Measurements from ENCODE around the gene RPS6KL1.

Gene RPS6KL1

GRCh38 chr14:74956280-74957072 is 33.4 kb upstream of the RPS6KL1 start:
- H3K27ac ChIP-seq (ENCODE audit: low read depth, low read length): no peak overlapping the region
- no peaks in the 10 kb centered on the region for H3K36me3 ChIP-seq (ENCODE audit: control insufficient read depth, insufficient read depth, low read length)
- peaks cover 2% of the 10 kb centered on the region for H3K27me3 ChIP-seq (ENCODE audit: control insufficient read depth, insufficient read depth, low read length)
- H3K4me1 ChIP-seq (ENCODE audit: control insufficient read depth, insufficient read depth, low read length): peaks cover 3% of the 10 kb centered on the region
- no peak overlapping the region for H3K9ac ChIP-seq (ENCODE audit: low read length)
- H3K4me3 ChIP-seq (ENCODE audit: low read length): no peak overlapping the region

- Histone ChIP-seq H3K9ac (ENCODE audit: low read length) (no peak overlapping the region), H3K36me3 (ENCODE audit: control insufficient read depth, insufficient read depth, low read length) (no peaks in the 10 kb centered on the region), H3K4me1 (ENCODE audit: control insufficient read depth, insufficient read depth, low read length) (peaks cover 3% of the 10 kb centered on the region), H3K4me3 (ENCODE audit: low read length) (peak overlapping the region; percentile 58), H3K27me3 (ENCODE audit: control insufficient read depth, insufficient read depth, low read length) (peaks cover 2% of the 10 kb centered on the region), H3K27ac (ENCODE audit: low read depth, low read length) (no peak overlapping the region)
These were observed 32.9 kb upstream of the RPS6KL1 start for GRCh38 chr14:74956027-74956279.

GRCh38 chr14:74955229-74956026 is 32.4 kb upstream of the RPS6KL1 start, which contains the start of gene PGF:
TSS of gene PGF (minus strand) at chr14:74955597. CDS start at chr14:74955242, 355 bp downstream.
- no peak within 1 kb of the TSS for H3K27ac ChIP-seq (ENCODE audit: low read depth, low read length)
- H3K4me3 ChIP-seq (ENCODE audit: low read length): peak within 1 kb of the TSS; percentile 58
- H3K36me3 ChIP-seq (ENCODE audit: control insufficient read depth, insufficient read depth, low read length): no peaks in the 10 kb centered on the region
- H3K9ac ChIP-seq (ENCODE audit: low read length): no peak within 1 kb of the TSS
- H3K27me3 ChIP-seq (ENCODE audit: control insufficient read depth, insufficient read depth, low read length): peaks cover 2% of the 10 kb centered on the region
- H3K4me1 ChIP-seq (ENCODE audit: control insufficient read depth, insufficient read depth, low read length): peaks cover 3% of the 10 kb centered on the region

GRCh38 chr14:74954947-74955228 is 31.8 kb upstream of the RPS6KL1 start:
- H3K4me1 ChIP-seq (ENCODE audit: control insufficient read depth, insufficient read depth, low read length): peaks cover 3% of the 10 kb centered on the region
- no peaks in the 10 kb centered on the region for H3K36me3 ChIP-seq (ENCODE audit: control insufficient read depth, insufficient read depth, low read length)
- no peak overlapping the region for H3K27ac ChIP-seq (ENCODE audit: low read depth, low read length)
- peaks cover 2% of the 10 kb centered on the region for H3K27me3 ChIP-seq (ENCODE audit: control insufficient read depth, insufficient read depth, low read length)
- H3K9ac ChIP-seq (ENCODE audit: low read length): no peak overlapping the region
- H3K4me3 ChIP-seq (ENCODE audit: low read length): peak overlapping the region; percentile 58

GRCh38 chr14:74954232-74954946 is 31.3 kb upstream of the RPS6KL1 start:
- H3K4me1 ChIP-seq (ENCODE audit: control insufficient read depth, insufficient read depth, low read length): peaks cover 3% of the 10 kb centered on the region
- H3K9ac ChIP-seq (ENCODE audit: low read length): no peak overlapping the region
- H3K27ac ChIP-seq (ENCODE audit: low read depth, low read length): no peak overlapping the region
- peak overlapping the region; percentile 58 for H3K4me3 ChIP-seq (ENCODE audit: low read length)
- H3K27me3 ChIP-seq (ENCODE audit: control insufficient read depth, insufficient read depth, low read length): peaks cover 2% of the 10 kb centered on the region
- H3K36me3 ChIP-seq (ENCODE audit: control insufficient read depth, insufficient read depth, low read length): no peaks in the 10 kb centered on the region

GRCh38 chr14:74953686-74954085 is 30.6 kb upstream of the RPS6KL1 start:
- Histone ChIP-seq H3K4me3 (ENCODE audit: low read length) (no peak overlapping the region), H3K4me1 (ENCODE audit: control insufficient read depth, insufficient read depth, low read length) (peaks cover 3% of the 10 kb centered on the region), H3K9ac (ENCODE audit: low read length) (no peak overlapping the region), H3K27ac (ENCODE audit: low read depth, low read length) (no peak overlapping the region), H3K36me3 (ENCODE audit: control insufficient read depth, insufficient read depth, low read length) (no peaks in the 10 kb centered on the region), H3K27me3 (ENCODE audit: control insufficient read depth, insufficient read depth, low read length) (peaks cover 2% of the 10 kb centered on the region)

- H3K27ac ChIP-seq (ENCODE audit: low read depth, low read length): no peak overlapping the region
- no peak overlapping the region for H3K4me3 ChIP-seq (ENCODE audit: low read length)
- peaks cover 2% of the 10 kb centered on the region for H3K27me3 ChIP-seq (ENCODE audit: control insufficient read depth, insufficient read depth, low read length)
- H3K4me1 ChIP-seq (ENCODE audit: control insufficient read depth, insufficient read depth, low read length): peaks cover 3% of the 10 kb centered on the region
- no peak overlapping the region for H3K9ac ChIP-seq (ENCODE audit: low read length)
- H3K36me3 ChIP-seq (ENCODE audit: control insufficient read depth, insufficient read depth, low read length): no peaks in the 10 kb centered on the region
These were observed 29.8 kb upstream of the RPS6KL1 start for GRCh38 chr14:74952697-74953484.

- Histone ChIP-seq H3K4me1 (ENCODE audit: control insufficient read depth, insufficient read depth, low read length) (peaks cover 3% of the 10 kb centered on the region), H3K27ac (ENCODE audit: low read depth, low read length) (no peak overlapping the region), H3K9ac (ENCODE audit: low read length) (no peak overlapping the region), H3K36me3 (ENCODE audit: control insufficient read depth, insufficient read depth, low read length) (no peaks in the 10 kb centered on the region), H3K4me3 (ENCODE audit: low read length) (no peak overlapping the region), H3K27me3 (ENCODE audit: control insufficient read depth, insufficient read depth, low read length) (peaks cover 2% of the 10 kb centered on the region)
These were observed 29.2 kb upstream of the RPS6KL1 start for GRCh38 chr14:74952180-74952665.

GRCh38 chr14:74951443-74952179 is 28.6 kb upstream of the RPS6KL1 start:
- Histone ChIP-seq H3K36me3 (ENCODE audit: control insufficient read depth, insufficient read depth, low read length) (no peaks in the 10 kb centered on the region), H3K27me3 (ENCODE audit: control insufficient read depth, insufficient read depth, low read length) (peaks cover 2% of the 10 kb centered on the region), H3K4me1 (ENCODE audit: control insufficient read depth, insufficient read depth, low read length) (peaks cover 3% of the 10 kb centered on the region), H3K4me3 (ENCODE audit: low read length) (no peak overlapping the region), H3K9ac (ENCODE audit: low read length) (no peak overlapping the region), H3K27ac (ENCODE audit: low read depth, low read length) (no peak overlapping the region)

- Histone ChIP-seq H3K4me1 (ENCODE audit: control insufficient read depth, insufficient read depth, low read length) (peaks cover 3% of the 10 kb centered on the region), H3K36me3 (ENCODE audit: control insufficient read depth, insufficient read depth, low read length) (no peaks in the 10 kb centered on the region), H3K4me3 (ENCODE audit: low read length) (no peak overlapping the region), H3K27ac (ENCODE audit: low read depth, low read length) (no peak overlapping the region), H3K27me3 (ENCODE audit: control insufficient read depth, insufficient read depth, low read length) (peaks cover 2% of the 10 kb centered on the region), H3K9ac (ENCODE audit: low read length) (no peak overlapping the region)
These were observed 27.9 kb upstream of the RPS6KL1 start for GRCh38 chr14:74950795-74951442.

GRCh38 chr14:74949859-74950573 is 27.0 kb upstream of the RPS6KL1 start:
- no peak overlapping the region for H3K4me3 ChIP-seq (ENCODE audit: low read length)
- no peaks in the 10 kb centered on the region for H3K36me3 ChIP-seq (ENCODE audit: control insufficient read depth, insufficient read depth, low read length)
- no peaks in the 10 kb centered on the region for H3K27me3 ChIP-seq (ENCODE audit: control insufficient read depth, insufficient read depth, low read length)
- peaks cover 2% of the 10 kb centered on the region for H3K4me1 ChIP-seq (ENCODE audit: control insufficient read depth, insufficient read depth, low read length)
- no peak overlapping the region for H3K27ac ChIP-seq (ENCODE audit: low read depth, low read length)
- H3K9ac ChIP-seq (ENCODE audit: low read length): no peak overlapping the region
